Measurements from ENCODE around the gene RXFP4. TPM values are rescaled to one million over a fixed set of nuclear protein-coding genes. Genes with fewer than 3 reads are reported as not detected.

The RXFP4 gene
- total and polyA plus RNA-seq, 3 donors from 2014 or later: 0.37 to 1.1 TPM; not detected in 1

- Histone ChIP-seq H3K36me3 (ENCODE audit: low read depth, missing control alignments) (no peaks in the 10 kb centered on the region), H3K27ac (peak overlapping the region in 1 of 2 donors; percentile 95), H3K4me1 (peaks cover 37% of the 10 kb centered on the region), H3K27me3 (no peaks in the 10 kb centered on the region), H3K9me3 (no peaks in the 10 kb centered on the region), H3K4me3 (peak overlapping the region in 1 of 2 donors; percentile 91)
- TF ChIP-seq POLR2A (IDR thresholded peaks at IDR 0.05) (no peak), CTCF (IDR thresholded peaks at IDR 0.05) (no peak)
- intact Hi-C loops (cut with DNase I; ENCODE audit: low total_unique reads): no loop called here
- 49 to 61% methylated on average over 4 of the region's 4 CpGs for WGBS, 2 donors
- DNase-seq: no peak
Observed at GRCh38 chr1:155975375-155976061, 34.1 kb downstream of the RXFP4 start.

GRCh38 chr1:155976062-155976912 lies 34.8 kb downstream of the RXFP4 start:
- intact Hi-C loops (cut with DNase I; ENCODE audit: low total_unique reads): no loop called here
- Histone ChIP-seq H3K4me1 (peaks cover 37% of the 10 kb centered on the region), H3K27ac (peak overlapping the region; percentile 91 to 95), H3K4me3 (peak overlapping the region; percentile 4 to 91), H3K9me3 (no peaks in the 10 kb centered on the region), H3K36me3 (ENCODE audit: low read depth, missing control alignments) (no peaks in the 10 kb centered on the region), H3K27me3 (no peaks in the 10 kb centered on the region)
- peak; percentile 70 for DNase-seq
- no peak for TF ChIP-seq CTCF (IDR thresholded peaks at IDR 0.05)
- no peak for TF ChIP-seq POLR2A (IDR thresholded peaks at IDR 0.05)
- WGBS, 2 donors: 27 to 31% methylated on average over 14 of the region's 14 CpGs

GRCh38 chr1:155976913-155977689 lies 35.7 kb downstream of the RXFP4 start:
- intact Hi-C loops (cut with DNase I; ENCODE audit: low total_unique reads): no loop called here
- Histone ChIP-seq H3K4me1 (peaks cover 37% of the 10 kb centered on the region), H3K27ac (peak overlapping the region; percentile 91 to 95), H3K4me3 (peak overlapping the region; percentile 84 to 91), H3K9me3 (no peaks in the 10 kb centered on the region), H3K36me3 (ENCODE audit: low read depth, missing control alignments) (no peaks in the 10 kb centered on the region), H3K27me3 (no peaks in the 10 kb centered on the region)
- no peak for DNase-seq
- TF ChIP-seq POLR2A (IDR thresholded peaks at IDR 0.05): no peak
- no peak for TF ChIP-seq CTCF (IDR thresholded peaks at IDR 0.05)
- 23 to 35% methylated on average over 5 of the region's 5 CpGs for WGBS, 2 donors

- H3K4me1 ChIP-seq: peaks cover 37% of the 10 kb centered on the region
- peak; percentile 48 for DNase-seq
- 0 to 1% methylated on average over 15 to 44 of the region's 52 CpGs for WGBS, 2 donors
Observed at GRCh38 chr1:155977690-155978324, 36.4 kb downstream of the RXFP4 start.

More at GRCh38 chr1:155977690-155978324, 36.4 kb downstream of the RXFP4 start:
- Histone ChIP-seq H3K27me3 (no peaks in the 10 kb centered on the region), H3K4me3 (peak overlapping the region; percentile 84 to 91), H3K27ac (peak overlapping the region; percentile 91 to 95), H3K9me3 (no peaks in the 10 kb centered on the region), H3K36me3 (ENCODE audit: low read depth, missing control alignments) (no peaks in the 10 kb centered on the region)
- intact Hi-C loops (cut with DNase I; ENCODE audit: low total_unique reads): no loop called here
- no peak for TF ChIP-seq POLR2A (IDR thresholded peaks at IDR 0.05)
- no peak for TF ChIP-seq CTCF (IDR thresholded peaks at IDR 0.05)

Measured in testis (tissue), 3 donors.